ENCODE measurements around the gene KLHDC3. TPM values are rescaled to one million over a fixed set of nuclear protein-coding genes. Genes with fewer than 3 reads are reported as not detected.

KLHDC3 gene
- total and polyA plus RNA-seq, 9 of the 15 experiments (the other 6 are each of a cell fraction or from before 2014, with no cell fraction given): 4.5 to 171 (median 107) TPM

GRCh38 chr6:43020052-43020705 is 6.1 kb downstream of the KLHDC3 start:
- Histone ChIP-seq H3K4me3 (no peak overlapping the region), H3K4me2 (ENCODE audit: insufficient read depth, low read length) (peak overlapping the region; percentile 100), H3K9ac (ENCODE audit: insufficient read depth in 1 of 2, low read depth in 2 of 2, low read length in 2 of 2) (peak overlapping the region; percentile 82 to 94; a peak in 1 of 4 replicates), H4K20me1 (replicated peaks; ENCODE audit: control insufficient read depth, insufficient read depth, low read length) (no peaks in the 10 kb centered on the region), H3K79me2 (ENCODE audit: control insufficient read depth, insufficient read depth, low read length) (peaks cover 65% of the 10 kb centered on the region), H3K27me3 (ENCODE audit: control insufficient read depth in 2 of 2, insufficient read depth in 2 of 2, low read length in 2 of 2) (no peaks in the 10 kb centered on the region), H3K4me1 (replicated peaks in 1 of 2; ENCODE audit: control insufficient read depth in 2 of 2, insufficient read depth in 2 of 2, low read length in 2 of 2) (peaks cover 41% of the 10 kb centered on the region in 2 experiments), H2AFZ (ENCODE audit: low read depth, low read length) (no peak overlapping the region), H3K9me1 (ENCODE audit: control insufficient read depth, insufficient read depth, low read length) (no peaks in the 10 kb centered on the region), H3K36me3 (ENCODE audit: control insufficient read depth, insufficient read depth, low read length) (peaks cover 75% of the 10 kb centered on the region), H3K9me3 (replicated peaks; ENCODE audit: control insufficient read depth, insufficient read depth, low read depth, low read length) (no peaks in the 10 kb centered on the region), H3K27ac (ENCODE audit: extremely low read depth, low read depth, low read length) (peak overlapping the region; percentile 83)
- BruUV-seq (replicated peaks): no TSS peak
- WGBS (ENCODE audit: insufficient coverage, low coverage, missing lambda C conversion rate): 89% methylated on average over 3 of the region's 3 CpGs
- no peak for ATAC-seq
- FAIRE-seq: no peak
- no peak for DNase-seq (ENCODE audit: extremely low read depth in 1 of 4, low spot score in 3 of 4)
- POLR2A ChIA-PET: interaction anchor here (0.6 to 2.5 kb wide), 9 partner anchors 9 to 894 kb away, joined by 3 to 17 read pairs (median 4); partner anchors contain the start of genes CNPY3, CUL7 and PEX6
- no peak for TF ChIP-seq MCM2 (IDR thresholded peaks at IDR 0.05; ENCODE audit: low read depth)
- peak; percentile 91 for TF ChIP-seq ZNF316 (IDR thresholded peaks at IDR 0.05)
- peak; percentile 46; the same call in 1 of the 2 replicates for TF ChIP-seq MAFG (tag; conservative IDR thresholded peaks at IDR 0.05)
- TF ChIP-seq C11orf30 (IDR thresholded peaks at IDR 0.05; ENCODE audit: low read depth): peak; percentile 75
- peak; percentile 49 for TF ChIP-seq NFE2 (IDR thresholded peaks at IDR 0.05; ENCODE audit: low read depth)
- in situ Hi-C loops (cut with MboI): no loop called here
- CTCF ChIA-PET (ENCODE audit: low intra/inter-chr PET ratio): no interaction called here
- intact Hi-C loops (cut with micrococcal nuclease): no loop called here

GRCh38 chr6:43020847-43021246 is 6.8 kb downstream of the KLHDC3 start:
- DNase-seq (ENCODE audit: extremely low read depth in 1 of 4, low spot score in 3 of 4): peak in 3 of 4 experiments; percentile 50 to 61 (median 55)
- Histone ChIP-seq H3K79me2 (ENCODE audit: control insufficient read depth, insufficient read depth, low read length) (peaks cover 59% of the 10 kb centered on the region), H3K9me3 (replicated peaks; ENCODE audit: control insufficient read depth, insufficient read depth, low read depth, low read length) (no peaks in the 10 kb centered on the region), H3K4me2 (ENCODE audit: insufficient read depth, low read length) (peak overlapping the region; percentile 100), H4K20me1 (replicated peaks; ENCODE audit: control insufficient read depth, insufficient read depth, low read length) (no peaks in the 10 kb centered on the region), H3K4me1 (replicated peaks in 1 of 2; ENCODE audit: control insufficient read depth in 2 of 2, insufficient read depth in 2 of 2, low read length in 2 of 2) (peaks cover 37 to 39% of the 10 kb centered on the region in 2 experiments), H3K9me1 (ENCODE audit: control insufficient read depth, insufficient read depth, low read length) (no peaks in the 10 kb centered on the region), H2AFZ (ENCODE audit: low read depth, low read length) (peak overlapping the region; percentile 94), H3K27me3 (ENCODE audit: control insufficient read depth in 2 of 2, insufficient read depth in 2 of 2, low read length in 2 of 2) (no peaks in the 10 kb centered on the region), H3K27ac (ENCODE audit: extremely low read depth, low read depth, low read length) (peak overlapping the region; percentile 83), H3K9ac (ENCODE audit: insufficient read depth in 1 of 2, low read depth in 2 of 2, low read length in 2 of 2) (peak overlapping the region; percentile 82 to 94), H3K4me3 (peak overlapping the region; percentile 72), H3K36me3 (ENCODE audit: control insufficient read depth, insufficient read depth, low read length) (peaks cover 80% of the 10 kb centered on the region)
- CTCF ChIA-PET (ENCODE audit: low intra/inter-chr PET ratio): no interaction called here
- 48% methylated on average over 3 of the region's 5 CpGs for WGBS (ENCODE audit: insufficient coverage, low coverage, missing lambda C conversion rate)
- peak; percentile 37 for FAIRE-seq
- in situ Hi-C loops (cut with MboI): no loop called here
- POLR2A ChIA-PET: interaction anchor here (0.6 to 2.5 kb wide), 11 partner anchors 9 to 185 kb away, joined by 3 to 17 read pairs (median 4); partner anchors contain the start of genes CNPY3, CUL7 and PEX6
- ATAC-seq: peak; percentile 34
- BruUV-seq (replicated peaks): no TSS peak
- intact Hi-C loops (cut with micrococcal nuclease): no loop called here
- TF ChIP-seq SP2 (IDR thresholded peaks at IDR 0.05; ENCODE audit: extremely low read depth, low read depth, low read length, poor library complexity, severe bottlenecking) (no peak), SMARCC2 (IDR thresholded peaks at IDR 0.05; ENCODE audit: low read depth) (no peak), SMARCA4 (IDR thresholded peaks at IDR 0.05) (no peak), E4F1 (CRISPR knock-in tag; IDR thresholded peaks at IDR 0.05; ENCODE audit: borderline replicate concordance) (no peak), PCBP1 (IDR thresholded peaks at IDR 0.05; ENCODE audit: low read depth, low read length, poor library complexity, severe bottlenecking) (peak; percentile 2), CEBPG (CRISPR knock-in tag; IDR thresholded peaks at IDR 0.05) (0 out of 2 replicates have a peak, but pooled peaks have one; percentile 8), CEBPG (tag; conservative IDR thresholded peaks at IDR 0.05 in 1 of 2, IDR thresholded peaks at IDR 0.05 in 1 of 2) (no peak), MCM7 (IDR thresholded peaks at IDR 0.05) (no peak), ZFPM2 (CRISPR knock-in tag; IDR thresholded peaks at IDR 0.05) (no peak)
